Inferior parietal cortex (tissue), 1 donor: Measurements from ENCODE around the gene CLNK.
"Not testable (repeated sequence)": the region's sequence is repeated elsewhere in the genome, so short reads cannot be mapped to it uniquely, and the experiment has no call there.

Experiments
- DNase-seq: peaks from one replicate; pipeline ENCODE4 v3.0.0-alpha.2; 2016; ENCODE audit errors: extremely low spot score

CLNK gene

DNA sequence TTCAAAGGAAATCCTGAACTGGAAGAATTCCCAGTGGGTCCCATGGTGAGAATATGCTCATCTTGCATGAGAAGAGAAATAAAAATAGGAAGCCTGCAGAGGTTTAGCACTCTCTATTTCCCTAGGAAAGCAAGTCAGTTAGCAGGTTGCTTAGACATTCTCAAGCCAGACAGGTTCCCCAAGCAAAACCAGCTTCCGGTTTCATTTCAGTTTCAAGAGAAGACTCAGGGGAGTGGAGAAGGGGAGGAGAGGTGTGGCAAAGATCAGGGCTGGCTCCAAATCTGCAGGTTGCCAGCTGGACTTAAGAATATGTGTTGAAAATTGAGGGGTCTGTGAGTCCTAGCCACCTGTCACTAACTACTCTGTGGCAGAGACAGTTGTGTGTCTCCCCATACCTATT, 107.5 kb downstream of the CLNK start:
- no peak for DNase-seq

DNA sequence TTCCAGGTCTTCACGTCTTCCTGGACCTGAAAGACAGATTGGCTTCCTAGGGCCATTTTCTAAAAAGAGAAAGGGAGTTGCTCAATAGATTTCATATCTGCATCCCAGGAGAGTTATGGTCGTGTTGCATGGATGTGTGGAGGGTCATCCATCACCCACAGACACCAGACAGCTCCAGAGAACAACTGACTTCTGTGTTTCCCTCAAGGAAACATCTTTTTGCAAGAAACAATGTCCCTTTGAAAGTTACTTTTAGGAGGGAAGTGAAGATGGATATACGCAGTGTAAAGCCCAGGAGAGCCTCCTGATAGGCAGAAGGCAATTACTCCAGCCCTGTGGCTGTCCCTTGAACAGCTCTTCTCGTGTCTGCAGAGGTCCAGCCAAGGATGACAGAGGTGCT, 108.3 kb downstream of the CLNK start:
- DNase-seq = no peak

DNA sequence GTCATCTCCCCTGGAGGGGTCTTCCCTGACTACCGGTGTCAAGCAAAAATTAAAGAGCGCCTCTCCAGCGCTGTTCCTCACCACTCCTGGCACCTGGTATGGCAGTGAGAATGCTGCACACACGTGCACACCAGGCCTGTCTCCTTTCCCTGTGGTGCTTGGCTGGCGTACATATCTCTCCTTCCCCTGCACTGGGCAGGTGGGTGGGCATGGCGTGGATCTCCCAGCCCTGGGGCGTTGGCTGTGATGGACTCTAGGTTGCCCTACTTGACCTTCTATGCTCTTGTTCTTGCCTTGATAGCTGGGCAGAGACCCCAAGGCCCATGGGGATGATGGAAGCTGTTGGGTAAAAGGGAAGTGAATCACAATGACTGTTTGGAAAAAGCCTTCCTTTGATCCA, 109.2 kb downstream of the CLNK start:
- DNase-seq = no peak

DNA sequence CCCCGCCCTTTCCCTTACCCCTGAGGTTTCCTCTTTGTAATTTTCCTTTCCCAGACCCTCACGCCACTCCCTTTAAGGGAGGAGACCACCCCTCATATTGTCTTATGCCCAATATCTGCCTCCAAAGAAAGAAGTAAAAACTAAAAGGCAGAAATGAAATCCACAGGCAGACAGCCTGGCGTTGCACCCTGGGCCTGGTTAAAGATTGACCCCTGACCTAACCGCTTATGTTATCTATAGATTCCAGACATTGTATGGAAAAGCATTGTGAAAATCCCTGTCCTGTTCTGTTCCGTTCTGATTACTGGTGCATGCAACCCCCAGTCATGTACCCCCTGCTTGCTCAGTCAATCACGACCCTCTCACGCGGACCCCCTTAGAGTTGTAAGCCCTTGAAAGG, 110.0 kb downstream of the CLNK start:
- not testable (repeated sequence) for DNase-seq

DNA sequence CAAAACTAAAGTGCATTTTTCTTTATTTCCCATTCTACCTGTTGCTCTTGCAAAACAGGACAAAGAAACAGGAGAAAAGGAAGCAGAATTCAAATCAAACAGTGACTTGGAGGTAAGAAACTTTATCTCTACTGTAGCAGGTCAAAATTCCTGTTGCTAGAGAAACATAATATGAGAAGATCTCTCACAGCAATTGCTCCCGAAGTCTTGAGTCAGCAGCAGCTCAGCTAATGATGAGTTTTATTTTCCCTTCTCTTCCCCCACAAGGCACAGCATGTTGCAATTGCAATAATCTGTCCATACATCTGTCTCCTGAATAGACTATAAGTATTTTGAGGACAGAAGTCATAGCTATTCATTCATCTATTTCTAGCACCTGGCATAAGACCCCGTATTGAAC, 112.7 kb downstream of the CLNK start:
- no peak for DNase-seq

DNA sequence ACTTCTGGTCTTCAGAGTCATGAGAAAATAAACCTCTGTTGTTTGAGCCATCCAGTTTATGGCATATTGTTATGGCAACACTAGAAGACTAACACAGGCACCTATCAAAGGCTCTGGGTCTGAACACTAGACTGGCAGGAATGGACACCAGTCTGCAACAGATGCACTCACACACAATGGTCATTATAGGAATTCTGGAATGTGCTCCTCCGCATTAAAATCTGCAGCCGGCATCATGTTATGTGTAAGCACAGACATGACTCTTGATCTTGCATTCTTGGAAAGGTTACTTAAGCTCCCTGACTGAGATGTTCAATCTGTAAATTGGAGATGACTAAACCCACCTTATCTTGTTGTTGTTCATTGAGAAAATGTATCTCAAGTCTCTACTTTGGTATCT, 115.1 kb downstream of the CLNK start:
- DNase-seq = no peak

DNA sequence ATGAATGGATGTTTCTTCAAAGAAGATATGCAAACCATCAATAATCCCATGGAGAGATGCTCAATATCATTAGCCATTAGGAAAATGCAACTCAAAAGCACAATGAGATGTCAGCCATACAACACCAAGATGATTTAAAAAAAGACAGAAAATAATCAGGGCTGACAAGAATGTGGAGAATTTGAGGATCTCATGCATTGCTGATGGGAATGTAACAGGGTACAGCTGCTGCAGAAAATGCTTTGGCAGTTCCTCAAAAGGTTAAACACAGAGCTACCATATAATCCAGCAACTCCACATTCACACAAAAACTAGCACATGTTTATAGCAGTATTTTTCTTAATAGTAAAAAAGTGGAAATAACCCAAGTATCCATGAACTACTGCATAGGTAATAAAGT, 116.8 kb downstream of the CLNK start:
- DNase-seq = no peak

DNA sequence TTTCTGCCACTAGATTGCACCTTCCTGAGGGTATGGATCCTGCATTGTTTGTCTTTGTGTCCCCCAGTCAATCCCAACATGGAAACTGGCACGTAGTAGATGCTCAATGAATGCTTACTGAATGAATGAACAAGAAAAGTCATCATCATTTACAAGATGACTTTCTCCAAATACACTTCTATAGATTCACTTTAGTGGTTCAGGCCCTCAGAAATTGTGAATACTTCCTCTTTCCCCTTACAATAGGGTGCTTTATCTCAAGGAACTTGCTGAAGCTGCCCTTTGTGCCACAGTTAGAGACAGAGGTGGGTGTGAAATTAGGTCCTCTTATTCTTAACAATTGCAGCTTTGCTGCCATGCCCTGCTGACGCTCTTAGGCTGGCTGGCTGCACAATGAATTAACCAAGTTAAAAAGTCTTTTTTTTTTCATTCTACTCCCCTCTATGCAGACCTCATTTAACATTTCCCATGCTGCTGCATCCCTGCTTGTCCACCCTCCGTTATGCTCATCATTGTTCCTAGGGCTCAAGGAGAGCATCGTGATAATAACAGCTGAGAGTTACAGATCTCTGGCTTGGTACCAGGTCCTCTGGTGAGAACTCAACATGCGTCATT, 119.3 kb downstream of the CLNK start:
- DNase-seq = no peak

DNA sequence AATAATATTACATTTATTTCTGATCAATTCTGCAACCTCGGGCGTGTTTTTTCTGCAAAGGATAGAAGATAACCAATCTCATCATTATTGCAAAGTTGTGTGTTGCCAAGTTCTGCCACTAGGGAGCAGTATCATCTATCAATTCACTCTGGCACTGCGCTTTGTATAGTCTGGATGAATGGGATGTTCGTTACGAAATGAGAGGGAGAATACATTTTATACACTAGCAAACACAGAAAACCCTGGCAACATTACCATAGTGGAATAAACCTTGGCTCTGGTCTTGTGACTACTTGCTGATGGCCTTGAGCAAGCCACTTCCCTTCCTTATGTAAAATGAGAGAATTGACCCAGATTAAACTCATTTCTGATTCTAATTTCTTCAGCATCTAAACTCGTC, 129.9 kb downstream of the CLNK start:
- peak; percentile 85 for DNase-seq

DNA sequence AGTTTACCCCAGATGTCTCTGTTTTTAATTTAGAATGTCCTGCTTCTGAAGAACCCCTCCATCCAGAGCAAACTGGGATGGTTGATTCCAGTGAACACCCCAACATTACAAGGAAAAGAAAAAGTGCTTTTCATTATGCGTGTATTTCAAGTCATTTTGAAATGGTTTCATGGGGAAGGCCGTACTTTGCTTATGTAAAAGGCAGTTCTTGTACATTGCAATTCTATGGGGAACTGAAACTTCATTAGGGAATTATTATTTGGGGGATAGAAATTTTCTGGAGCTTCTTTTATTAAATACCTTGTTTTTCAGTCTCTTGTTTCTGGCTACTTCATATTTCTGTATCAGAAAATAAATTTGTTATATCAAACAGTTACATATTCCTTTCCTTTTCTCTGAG, 130.4 kb downstream of the CLNK start:
- DNase-seq = no peak

DNA sequence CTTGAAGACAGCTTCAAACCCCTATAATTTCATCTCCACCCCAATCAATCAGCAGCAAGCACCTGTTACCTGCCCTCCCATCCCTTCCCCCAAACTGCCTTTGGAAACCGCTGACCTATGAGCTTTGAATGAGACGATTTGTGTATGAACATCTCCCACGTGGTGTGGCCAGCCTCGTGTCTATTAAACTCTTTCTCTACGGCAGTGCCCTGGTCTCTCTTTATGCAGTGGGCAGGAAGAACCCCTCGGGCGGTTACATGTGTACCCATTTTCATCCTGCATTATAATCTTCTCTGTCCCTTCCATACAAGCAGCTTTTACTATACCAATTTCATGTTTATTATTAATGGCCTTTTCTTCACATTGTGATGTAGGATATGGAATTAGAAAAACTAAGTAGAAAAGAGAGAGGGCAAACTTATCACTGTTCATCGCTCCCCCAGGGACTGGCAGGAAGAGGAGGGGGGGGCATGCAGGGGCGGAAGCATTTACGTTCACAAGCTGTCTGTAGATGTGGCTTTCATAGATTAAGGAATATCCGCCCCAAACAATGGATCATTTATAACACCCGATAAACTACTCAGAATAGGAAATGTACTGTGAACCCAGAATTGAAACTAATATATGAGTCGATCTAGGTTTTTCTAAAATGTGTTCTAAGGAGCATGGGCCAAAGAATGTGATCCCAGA, 131.8 kb downstream of the CLNK start:
- no peak for DNase-seq

DNA sequence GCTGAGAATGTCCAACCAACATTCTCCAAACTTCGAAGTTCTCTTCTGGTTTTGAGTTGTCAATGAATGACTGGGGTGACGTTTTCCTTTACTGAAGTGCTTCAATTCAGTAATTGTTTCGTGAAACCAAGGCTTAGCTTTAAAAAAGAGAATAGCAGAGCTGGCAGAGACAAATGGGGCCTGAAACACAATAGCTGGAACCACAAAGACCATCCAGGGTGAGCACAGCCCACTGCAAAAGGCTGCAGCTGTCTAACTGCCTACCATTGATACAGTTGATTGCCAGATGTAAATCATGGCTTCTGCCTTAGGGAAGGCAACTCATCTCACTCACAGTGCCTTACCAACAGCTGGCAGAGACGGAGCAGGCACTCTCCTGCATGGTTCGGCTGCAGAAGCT, 148.7 kb downstream of the CLNK start:
- no peak for DNase-seq

DNA sequence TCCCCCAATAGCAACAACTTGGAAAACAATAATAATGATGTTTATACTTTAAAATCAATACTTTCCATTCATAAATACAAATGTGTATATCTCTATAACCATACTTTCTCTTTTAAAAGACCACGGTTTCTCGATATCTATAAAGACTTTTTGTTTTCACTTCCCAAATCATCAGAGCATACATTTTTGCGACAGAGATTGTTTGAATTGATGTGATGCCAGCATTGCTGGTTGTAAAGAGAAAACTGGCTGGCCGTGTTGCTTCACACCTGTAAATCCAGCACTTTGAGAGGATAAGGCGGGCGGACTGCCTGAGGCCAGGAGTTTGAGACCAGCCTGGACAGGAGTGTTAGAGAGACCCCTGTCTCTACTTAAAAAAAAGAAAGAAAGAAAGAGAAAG, 149.7 kb downstream of the CLNK start:
- no peak for DNase-seq

DNA sequence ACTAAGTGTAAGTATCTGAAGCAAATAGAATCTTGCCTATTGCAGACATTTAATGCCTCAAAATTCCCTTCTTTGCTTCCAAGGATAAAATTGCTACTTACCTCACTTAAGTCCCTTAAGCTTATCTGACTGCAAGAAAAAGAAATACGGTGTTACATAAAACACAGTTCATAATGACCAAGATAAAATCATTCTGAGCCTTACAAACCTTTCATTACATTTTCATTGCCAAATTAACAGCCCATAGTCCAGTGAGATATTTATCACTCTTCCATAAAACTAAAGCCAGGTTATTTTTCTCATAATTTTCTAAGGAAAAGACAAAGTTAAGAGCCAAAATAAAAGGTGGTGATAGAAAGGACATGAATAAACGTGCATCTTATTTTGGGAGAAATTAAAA, 152.4 kb downstream of the CLNK start:
- no peak for DNase-seq

DNA sequence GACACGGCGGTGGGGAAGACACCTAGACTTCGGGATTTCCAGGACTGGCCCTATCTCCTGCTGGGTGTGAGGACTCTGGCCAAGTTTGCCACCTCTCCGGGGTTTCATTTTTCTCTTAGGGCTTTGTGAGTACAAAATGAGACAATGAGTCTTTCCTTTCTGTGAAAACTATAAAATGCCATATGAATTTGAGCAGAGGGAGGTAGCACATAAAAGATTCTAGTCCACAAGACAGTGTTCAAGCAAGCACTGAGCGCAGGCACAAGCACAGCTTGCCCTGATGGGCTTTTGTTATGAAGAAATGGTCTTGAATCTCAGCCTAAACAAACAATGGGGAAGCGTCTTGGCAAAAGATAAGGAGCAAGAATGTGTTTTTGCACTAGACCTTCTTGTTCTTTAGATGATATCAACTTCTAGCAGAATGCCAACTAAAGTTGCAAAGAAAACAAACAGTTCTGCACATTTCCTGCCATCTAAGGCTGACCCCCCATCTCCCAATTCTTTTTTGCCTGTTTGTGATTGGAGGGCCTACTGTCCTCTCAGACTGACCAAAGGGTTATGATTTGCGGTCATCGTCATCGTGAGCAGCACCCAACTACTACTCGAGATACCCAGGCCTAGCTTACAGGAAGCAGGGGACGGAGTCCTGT, 154.3 kb downstream of the CLNK start:
- no peak for DNase-seq

DNA sequence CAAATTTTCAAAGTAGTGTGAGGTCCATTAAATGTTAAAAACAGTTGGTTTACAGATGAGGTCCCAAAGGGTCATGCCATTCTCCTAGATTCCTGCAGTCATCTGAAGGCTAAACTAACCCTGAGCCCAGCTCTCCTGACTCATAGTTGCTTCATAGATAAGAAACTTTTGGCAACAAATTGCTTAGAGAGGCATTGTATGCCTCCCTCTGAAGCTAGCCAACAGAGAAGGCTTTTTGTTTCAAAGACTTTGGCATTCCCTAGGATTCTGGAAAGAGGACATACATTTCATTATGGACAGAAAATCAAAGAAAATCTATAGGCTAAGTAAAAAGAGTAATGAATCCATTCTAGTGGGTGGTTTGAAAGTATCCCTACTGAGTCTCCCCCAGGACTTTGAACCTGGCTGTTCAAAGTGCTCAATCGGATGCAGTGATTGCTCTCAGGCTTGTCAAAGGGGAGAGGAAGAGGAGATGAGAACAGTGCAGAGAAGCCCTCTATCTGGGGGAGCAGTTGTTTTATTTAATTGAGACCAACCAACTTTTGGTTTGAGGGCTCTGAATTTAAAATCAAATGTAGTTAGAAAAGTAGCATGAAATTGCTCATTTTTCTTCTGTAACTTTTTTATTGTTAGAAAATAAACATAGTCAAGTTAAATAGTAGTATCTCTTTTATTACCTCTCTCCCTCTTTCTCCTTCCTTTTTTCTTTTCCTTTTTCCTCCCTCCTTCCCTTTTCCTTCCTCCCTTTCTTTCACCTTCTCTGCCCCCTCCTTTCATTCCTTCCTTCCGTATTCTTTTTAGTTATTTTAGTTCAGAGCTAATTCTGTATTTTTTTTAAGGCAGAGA, 155.1 kb downstream of the CLNK start:
- no peak for DNase-seq

DNA sequence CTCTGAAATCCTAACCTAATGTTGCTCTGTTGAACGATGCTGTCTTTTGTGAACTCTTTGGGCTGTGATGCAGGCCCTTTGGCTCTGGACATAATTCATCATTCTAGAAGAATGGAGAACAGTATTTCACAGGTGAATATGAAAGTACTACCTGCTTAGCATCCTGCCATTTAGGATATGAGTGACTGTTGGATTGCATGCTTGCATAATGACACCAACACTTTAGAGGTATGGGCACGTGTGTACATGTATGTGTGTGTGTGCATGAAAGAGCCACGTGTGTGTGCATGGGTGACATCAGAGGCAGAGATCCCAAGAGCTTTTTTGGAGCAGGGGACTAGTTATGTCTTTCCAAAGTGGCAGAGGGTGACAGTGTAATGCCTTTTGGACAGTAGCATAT, 157.1 kb downstream of the CLNK start:
- no peak for DNase-seq

DNA sequence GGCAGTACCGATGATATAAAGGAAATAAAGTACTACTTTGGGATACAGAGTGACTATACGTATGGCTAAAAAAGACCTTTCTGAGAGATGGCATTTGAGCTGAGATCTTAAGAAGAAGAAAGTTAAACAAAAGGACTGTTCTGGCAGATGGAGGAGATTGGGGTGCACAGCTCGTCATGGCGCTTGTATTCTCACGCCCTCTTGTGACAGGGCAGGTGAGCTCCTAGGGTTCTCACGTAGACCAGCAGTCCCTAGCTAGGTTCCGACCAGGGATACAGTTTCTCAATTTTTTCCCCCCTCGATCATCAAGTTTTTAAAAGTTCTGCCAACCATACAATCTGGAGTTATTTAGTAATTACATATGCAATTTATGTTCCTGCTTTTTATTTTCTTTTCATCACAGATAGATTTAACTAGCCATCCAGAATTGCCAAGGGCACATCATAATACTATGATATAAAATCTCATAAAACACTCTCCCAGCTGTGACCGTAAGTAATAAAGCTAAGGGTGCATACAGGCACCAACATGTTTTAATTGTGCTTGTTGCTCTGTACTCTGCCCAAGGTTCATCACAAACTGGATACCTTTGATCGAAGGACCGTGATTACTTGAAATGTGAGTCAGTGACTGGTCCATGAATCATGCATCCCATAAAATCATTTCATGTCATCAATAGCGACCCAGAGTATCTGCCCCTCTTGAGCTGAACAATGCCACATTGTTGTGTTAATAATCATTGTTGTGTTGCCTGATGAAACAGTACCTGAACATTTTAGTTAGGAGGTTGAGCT, 157.9 kb downstream of the CLNK start:
- no peak for DNase-seq

DNA sequence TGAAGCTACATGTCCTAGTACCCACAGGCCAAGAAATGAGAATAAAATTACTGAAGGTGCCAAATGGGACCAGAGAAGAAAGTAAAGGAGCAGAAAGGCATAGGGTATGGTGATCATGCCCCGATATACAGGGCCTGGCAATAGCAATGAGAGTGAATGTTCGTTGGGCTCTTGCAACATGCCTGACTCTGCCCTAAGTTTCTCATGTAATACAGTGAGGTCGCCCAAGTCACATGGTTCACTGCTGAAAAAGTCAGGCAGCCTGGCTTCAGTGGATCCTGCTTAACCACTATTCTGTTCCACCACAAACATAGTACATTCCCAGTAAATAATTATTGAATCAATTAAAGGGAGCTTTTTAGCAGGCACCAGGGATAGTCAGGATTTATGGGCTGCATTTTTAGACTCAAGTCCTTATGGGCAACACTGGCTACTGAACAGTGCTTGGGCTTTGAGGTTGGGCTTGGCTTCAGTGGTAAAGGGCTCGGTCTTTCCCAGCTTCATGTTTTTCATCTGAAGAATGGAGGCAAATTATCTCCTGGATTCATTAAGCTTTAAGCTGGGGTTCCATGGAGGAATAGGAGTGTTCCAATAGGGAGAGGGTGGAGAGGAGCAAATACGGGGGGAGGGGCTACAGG, 160.3 kb downstream of the CLNK start:
- DNase-seq = no peak

DNA sequence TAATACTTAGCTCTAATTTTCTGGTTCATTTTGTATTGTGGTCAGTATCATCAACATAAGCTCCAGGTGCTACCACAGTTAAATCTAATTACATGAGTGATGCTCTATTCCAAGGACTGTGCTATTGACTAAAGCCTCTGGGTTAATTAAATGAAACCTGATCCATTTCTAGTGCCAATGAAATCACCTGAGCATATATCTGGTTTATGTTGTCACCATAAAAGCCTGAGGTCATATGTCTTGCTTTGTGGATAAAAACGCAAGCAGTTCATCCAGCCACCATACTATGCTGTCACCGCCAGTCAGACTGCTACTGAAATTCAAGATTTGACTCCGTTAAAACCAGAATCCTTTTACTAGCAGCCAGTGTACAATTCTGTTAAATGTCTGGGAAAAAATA, 163.1 kb downstream of the CLNK start:
- DNase-seq = no peak

DNA sequence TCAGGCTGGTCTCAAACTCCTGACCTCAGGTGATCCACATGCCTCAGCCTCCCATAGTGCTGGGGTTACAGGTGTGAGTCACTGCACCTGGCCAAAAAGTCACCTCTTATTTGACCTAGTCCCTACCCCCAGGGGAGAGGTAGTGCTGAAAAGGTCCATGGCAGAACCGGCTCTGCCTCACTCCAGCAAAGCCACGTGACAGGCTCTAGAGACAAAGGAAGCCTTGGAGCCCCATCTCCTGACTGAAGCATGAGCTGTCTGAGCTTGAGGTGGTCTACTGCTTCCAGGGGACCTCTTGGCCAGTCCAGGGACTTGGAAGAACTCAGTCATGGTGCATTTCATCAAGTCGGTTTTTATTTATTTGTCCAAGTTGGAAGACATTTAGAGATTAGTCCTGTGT, 174.8 kb downstream of the CLNK start:
- no peak for DNase-seq
